ENCODE data around the gene DNAAF6.
"Not testable (repeated sequence)": the region's sequence is repeated elsewhere in the genome, so short reads cannot be mapped to it uniquely, and the experiment has no call there.

The DNAAF6 gene

DNA sequence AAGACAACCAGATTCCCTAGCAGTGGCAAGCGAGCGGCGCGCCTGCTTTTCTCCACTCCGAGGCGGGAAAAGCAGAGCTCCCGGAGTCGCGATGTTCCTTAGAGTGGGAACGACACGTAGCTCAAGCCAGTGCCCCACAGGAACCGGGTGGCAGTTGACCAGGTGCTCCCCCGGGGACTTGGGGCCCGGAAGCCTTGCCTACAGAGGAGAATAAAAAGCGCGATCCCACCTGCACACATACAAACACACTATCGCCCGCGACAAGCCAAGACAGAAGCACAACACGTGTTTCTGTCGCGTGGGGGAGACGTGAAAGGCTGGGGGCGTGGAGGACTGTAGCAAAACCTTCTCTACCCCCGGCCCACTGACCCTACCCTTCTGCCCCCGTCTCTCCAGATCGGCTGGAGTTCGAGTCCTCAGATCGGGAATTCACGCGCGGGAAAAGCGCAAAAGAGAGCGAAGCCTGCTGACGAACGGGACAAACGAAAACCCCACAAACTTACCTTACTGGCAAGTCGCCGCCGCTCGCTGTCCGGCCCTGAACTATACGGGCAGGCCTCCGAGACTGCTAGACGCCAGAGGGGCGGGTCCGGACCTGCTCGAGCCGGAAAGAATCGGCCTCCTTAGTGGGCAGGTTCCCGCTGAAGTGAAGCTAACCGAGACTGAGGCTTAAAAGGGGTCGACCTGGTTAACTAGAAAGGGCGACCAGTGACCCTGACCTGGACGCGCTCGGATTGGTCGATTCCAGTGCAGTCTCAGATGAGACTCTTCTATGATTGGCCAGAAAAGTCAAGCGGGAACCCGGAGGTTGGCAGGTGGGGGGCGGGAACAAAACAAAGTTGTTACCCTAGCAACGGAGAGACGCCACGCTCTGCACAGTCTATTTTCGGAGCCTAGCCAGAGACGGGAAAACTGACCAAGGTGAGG, at the start of gene DNAAF6, which contains the start of gene NUP62CL:
TSS of gene DNAAF6 (plus strand) at position 842 of the 927 bp plus-strand sequence. CDS start 6,265 bp downstream, outside the sequence.
TSS of gene NUP62CL (minus strand) at position 664 of the 927 bp plus-strand sequence. CDS start 31,287 bp downstream, outside the sequence.
- ChIA-PET POLR2A (interaction anchor here (0.6 kb wide), 1 partner anchor 168 kb away, joined by 5 read pairs; no protein-coding TSS in a partner anchor), CTCF (no interaction called here)
- TF ChIP-seq, protein P1, sequence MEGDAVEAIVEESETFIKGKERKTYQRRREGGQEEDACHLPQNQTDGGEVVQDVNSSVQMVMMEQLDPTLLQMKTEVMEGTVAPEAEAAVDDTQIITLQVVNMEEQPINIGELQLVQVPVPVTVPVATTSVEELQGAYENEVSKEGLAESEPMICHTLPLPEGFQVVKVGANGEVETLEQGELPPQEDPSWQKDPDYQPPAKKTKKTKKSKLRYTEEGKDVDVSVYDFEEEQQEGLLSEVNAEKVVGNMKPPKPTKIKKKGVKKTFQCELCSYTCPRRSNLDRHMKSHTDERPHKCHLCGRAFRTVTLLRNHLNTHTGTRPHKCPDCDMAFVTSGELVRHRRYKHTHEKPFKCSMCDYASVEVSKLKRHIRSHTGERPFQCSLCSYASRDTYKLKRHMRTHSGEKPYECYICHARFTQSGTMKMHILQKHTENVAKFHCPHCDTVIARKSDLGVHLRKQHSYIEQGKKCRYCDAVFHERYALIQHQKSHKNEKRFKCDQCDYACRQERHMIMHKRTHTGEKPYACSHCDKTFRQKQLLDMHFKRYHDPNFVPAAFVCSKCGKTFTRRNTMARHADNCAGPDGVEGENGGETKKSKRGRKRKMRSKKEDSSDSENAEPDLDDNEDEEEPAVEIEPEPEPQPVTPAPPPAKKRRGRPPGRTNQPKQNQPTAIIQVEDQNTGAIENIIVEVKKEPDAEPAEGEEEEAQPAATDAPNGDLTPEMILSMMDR (IDR thresholded peaks at IDR 0.05; ENCODE audit: control extremely low read depth, extremely low read depth, low read depth, missing control alignments), result no peak
- peak; percentile 73 for DNase-seq (ENCODE audit: extremely low spot score)

DNA sequence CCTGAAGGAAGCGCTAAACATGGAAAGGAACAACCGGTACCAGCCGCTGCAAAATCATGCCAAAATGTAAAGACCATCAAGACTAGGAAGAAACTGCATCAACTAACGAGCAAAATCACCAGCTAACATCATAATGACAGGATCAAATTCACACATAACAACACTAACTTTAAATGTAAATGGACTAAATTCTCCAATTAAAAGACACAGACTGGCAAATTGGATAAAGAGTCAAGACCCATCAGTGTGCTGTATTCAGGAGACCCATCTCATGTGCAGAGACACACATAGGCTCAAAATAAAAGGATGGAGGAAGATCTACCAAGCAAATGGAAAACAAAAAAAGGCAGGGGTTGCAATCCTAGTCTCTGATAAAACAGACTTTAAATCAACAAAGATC, 48.8 kb upstream of the DNAAF6 start:
- POLR2A ChIA-PET; CTCF ChIA-PET; DNase-seq (ENCODE audit: extremely low spot score): not testable (repeated sequence)

DNA sequence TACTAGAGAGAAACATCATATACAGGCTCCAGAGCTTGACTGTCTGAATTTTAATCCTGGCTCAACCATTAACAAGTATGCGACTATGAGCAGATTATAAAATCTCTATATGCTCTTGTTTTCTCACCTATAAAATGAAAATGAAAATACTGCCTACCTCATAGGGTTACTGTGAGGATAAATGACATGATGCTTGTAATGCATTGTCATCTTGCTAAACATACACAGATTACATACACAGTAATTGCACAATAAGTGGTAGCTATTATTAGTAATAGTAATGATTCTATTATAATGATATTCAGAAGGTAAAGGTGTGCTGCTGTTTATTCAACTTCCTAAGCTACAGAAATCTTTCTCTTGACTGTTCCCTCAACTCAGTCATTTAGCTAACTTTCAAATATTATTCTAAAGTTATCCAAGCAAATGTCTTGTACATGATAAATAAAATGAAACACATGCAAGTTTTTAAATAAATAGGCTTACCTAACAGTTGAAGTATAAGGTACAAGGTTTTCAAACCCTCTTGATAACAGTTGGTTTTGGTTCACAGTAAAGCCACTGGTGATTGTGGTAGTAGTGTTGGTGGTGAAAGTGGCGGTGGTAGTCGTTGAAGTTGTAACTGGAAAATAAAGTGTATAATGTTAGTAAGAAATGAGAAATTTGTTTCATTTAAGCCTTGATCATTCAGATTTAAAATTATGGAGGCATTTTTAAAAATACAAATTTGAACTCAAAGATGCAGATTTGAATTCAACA, 39.1 kb upstream of the DNAAF6 start:
- CTCF ChIA-PET, result no interaction called here
- TF ChIP-seq, protein P1 (IDR thresholded peaks at IDR 0.05; ENCODE audit: control extremely low read depth, extremely low read depth, low read depth, missing control alignments), result no peak
- POLR2A ChIA-PET, result no interaction called here
- no peak for DNase-seq (ENCODE audit: extremely low spot score)

DNA sequence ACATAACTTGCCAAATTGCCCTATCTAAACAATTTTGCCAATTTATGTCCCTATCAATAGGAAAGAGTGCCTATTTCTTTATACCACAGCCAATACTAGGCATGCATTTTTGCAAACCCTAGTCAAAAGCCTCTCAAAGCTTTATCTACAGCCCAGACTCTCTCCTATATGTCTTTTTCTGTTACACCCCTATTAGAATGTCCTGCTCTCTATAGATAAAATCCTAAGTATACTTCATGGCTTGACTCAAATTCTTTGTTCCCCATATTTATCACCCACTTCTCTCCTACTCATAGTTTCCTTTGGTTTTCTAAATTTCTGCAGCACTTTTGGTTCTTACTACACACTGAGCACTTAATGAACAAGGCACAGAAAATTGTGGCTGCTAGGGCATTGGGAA, 38.2 kb upstream of the DNAAF6 start:
- TF ChIP-seq, protein P1 (IDR thresholded peaks at IDR 0.05; ENCODE audit: control extremely low read depth, extremely low read depth, low read depth, missing control alignments), result no peak
- CTCF ChIA-PET, result no interaction called here
- POLR2A ChIA-PET, result no interaction called here
- no peak for DNase-seq (ENCODE audit: extremely low spot score)

DNA sequence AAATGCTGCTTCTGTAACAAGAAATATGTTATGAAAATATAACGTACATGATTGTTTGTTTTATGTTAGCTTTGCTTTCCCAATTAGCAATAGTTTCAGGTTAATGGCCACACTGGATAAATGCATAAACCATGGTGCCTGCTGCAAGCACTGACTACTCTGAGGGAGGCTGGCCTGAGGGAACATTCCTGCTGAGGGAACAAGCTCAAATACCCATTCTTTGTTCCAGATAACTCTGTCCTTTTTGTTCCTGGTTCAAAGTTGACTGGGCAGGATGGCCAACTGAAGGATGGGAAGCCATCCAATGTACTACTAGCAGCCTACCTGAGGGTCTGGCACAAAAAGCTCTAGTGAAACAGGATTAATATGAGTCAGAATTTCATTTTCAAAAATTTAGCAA, 37.7 kb upstream of the DNAAF6 start:
- POLR2A ChIA-PET, result no interaction called here
- DNase-seq (ENCODE audit: extremely low spot score), result no peak
- TF ChIP-seq, protein P1 (IDR thresholded peaks at IDR 0.05; ENCODE audit: control extremely low read depth, extremely low read depth, low read depth, missing control alignments), result no peak
- CTCF ChIA-PET, result no interaction called here

DNA sequence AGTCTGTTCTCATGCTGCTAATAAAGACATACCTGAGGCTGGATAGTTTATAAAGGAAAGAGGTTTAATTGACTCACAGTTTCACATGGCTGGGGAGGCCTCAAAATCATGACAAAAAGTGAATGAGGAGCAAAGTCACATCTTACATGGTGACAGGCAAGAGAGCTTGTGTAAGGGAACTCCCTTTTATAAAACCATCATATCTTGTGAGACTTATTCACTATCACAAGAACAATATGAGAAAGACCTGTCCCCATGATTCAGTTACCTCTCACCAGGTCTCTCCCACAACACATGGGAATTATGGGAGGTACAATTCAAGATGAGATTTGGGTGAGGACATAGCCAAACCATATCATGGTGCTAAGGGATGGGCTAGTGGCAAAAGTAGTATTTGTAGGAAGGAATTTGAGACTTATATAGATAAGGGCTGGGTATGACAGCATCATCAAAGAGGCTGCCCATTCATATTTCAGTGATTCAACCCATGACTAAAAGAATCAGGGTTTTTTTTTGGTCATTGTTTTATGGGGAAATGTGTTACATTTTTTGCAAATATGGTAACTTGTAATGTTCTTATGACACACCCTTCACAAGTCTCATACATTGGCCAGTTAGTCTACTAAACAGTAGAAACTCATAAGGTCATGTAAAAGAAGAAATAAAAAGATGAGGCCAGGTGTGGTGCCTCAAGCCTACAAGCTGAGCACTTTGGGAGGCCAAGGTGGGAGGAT, 34.9 kb upstream of the DNAAF6 start:
- TF ChIP-seq, protein P1 (IDR thresholded peaks at IDR 0.05; ENCODE audit: control extremely low read depth, extremely low read depth, low read depth, missing control alignments), result no peak
- POLR2A ChIA-PET, result no interaction called here
- no peak for DNase-seq (ENCODE audit: extremely low spot score)
- CTCF ChIA-PET, result no interaction called here
